GM12878 (cell line): ENCODE data around the gene UGGT2. TPM values are rescaled to one million over a fixed set of nuclear protein-coding genes. Genes with fewer than 3 reads are reported as not detected.

Source experiments
- ATAC-seq: fragments of 200-7000 bp; cut with Tn5 transposase; 3 replicates; pipeline ENCODE4 v1.9.1; 2020; ENCODE audit warnings: mild to moderate bottlenecking, moderate library complexity
- BruUV-seq: library from RNA; stranded (reverse); fragments of 400-500 nt; replicated peaks from 2 replicates; lab custom pipeline; 2021; lab: Mats Ljungman, UMichigan
- CTCF ChIA-PET: fragments of 300-600 bp; sonication (Branson Sonifier 250); formaldehyde crosslinking; extraction: SDS; loops from one replicate; lab custom pipeline; 2021; ENCODE audit warnings: inconsistent platforms; lab: Yijun Ruan, JAX
- POLR2A ChIA-PET: fragments of 350-600 bp; formaldehyde crosslinking; extraction: SDS; loops from one replicate; lab custom pipeline; 2021; ENCODE audit warnings: inconsistent platforms; lab: Charles Lee
- RAD21 ChIA-PET: fragments of 300-600 bp; sonication (Branson Sonifier 250); formaldehyde crosslinking; loops from one replicate; lab custom pipeline; 2023; ENCODE audit warnings: antibody characterized with exemption; ENCODE audit not compliant: unreplicated experiment; lab: Charles Lee
- SMC1A ChIA-PET: fragments of 300-600 bp; sonication (Branson Sonifier 250); formaldehyde crosslinking; loops from one replicate; lab custom pipeline; 2023; ENCODE audit not compliant: unreplicated experiment, uncharacterized antibody; lab: Charles Lee
- DNase-seq: peaks from one replicate; pipeline ENCODE4 v3.0.0-alpha.2; 2011; ENCODE audit warnings: low read depth, low spot score
- FAIRE-seq: peaks from 3 replicates; lab custom pipeline; 2011; peaks lifted over from hg19 to GRCh38; lab: Jason Lieb, UNC
- H2AFZ ChIP-seq: 2 replicates; pipeline ENCODE4 v1.6.0; 2011; ENCODE audit warnings: low read depth, low read length, control low read depth; ENCODE audit not compliant: control insufficient read depth
- H3K27ac ChIP-seq: 2 replicates; pipeline ENCODE4 v1.5.1; 2011; ENCODE audit warnings: control low read depth; ENCODE audit not compliant: control insufficient read depth, insufficient read depth
- H3K27me3 ChIP-seq, 2 experiments: replicated peaks in 1 of 2; 2 replicates each; pipeline versions ENCODE4 v1.6.0 to v1.6.1; 2011; ENCODE audit warnings: low read length in 1 of 2; ENCODE audit not compliant: control insufficient read depth in 2 of 2, insufficient read depth in 2 of 2
- H3K36me3 ChIP-seq, 2 experiments: 2 replicates each; pipeline ENCODE4 v1.5.1; 2011; ENCODE audit warnings: low read length in 1 of 2; ENCODE audit not compliant: control insufficient read depth in 2 of 2, insufficient read depth in 2 of 2
- H3K4me1 ChIP-seq: 2 replicates; pipeline ENCODE4 v1.6.1; 2011; ENCODE audit warnings: mild to moderate bottlenecking, low read length, moderate library complexity, mixed read lengths; ENCODE audit not compliant: control insufficient read depth, insufficient read depth
- H3K4me2 ChIP-seq: 2 replicates; pipeline ENCODE4 v1.6.0; 2011; ENCODE audit warnings: control low read depth; ENCODE audit not compliant: control insufficient read depth, insufficient read depth
- H3K4me3 ChIP-seq: fragments of 200-600 bp; sonication (generic); 2 replicates; pipeline ENCODE4 v1.5.1; 2016
- H3K79me2 ChIP-seq: 2 replicates; pipeline ENCODE4 v1.6.0; 2011; ENCODE audit warnings: low read length; ENCODE audit not compliant: control insufficient read depth, insufficient read depth
- H3K9ac ChIP-seq: 2 replicates; pipeline ENCODE4 v1.8.0; 2011; ENCODE audit warnings: low read length, control low read depth, mixed read lengths; ENCODE audit not compliant: control insufficient read depth, insufficient read depth
- H3K9me3 ChIP-seq: replicated peaks from 3 replicates; pipeline ENCODE4 v1.5.1; 2011; ENCODE audit warnings: mild to moderate bottlenecking, low read length; ENCODE audit not compliant: control insufficient read depth, insufficient read depth
- H4K20me1 ChIP-seq: 2 replicates; pipeline ENCODE4 v1.6.0; 2011; ENCODE audit not compliant: control insufficient read depth, insufficient read depth
- ATF3 ChIP-seq: IDR thresholded peaks from 2 replicates; pipeline ENCODE4 v1.6.1; 2011; ENCODE audit warnings: low read depth, mild to moderate bottlenecking, low read length, moderate library complexity, borderline replicate concordance; ENCODE audit errors: extremely low read depth
- BHLHE40 ChIP-seq, 2 experiments: fragments of 450-650 bp in 1 of 2; IDR thresholded peaks; 2 replicates each; pipeline ENCODE4 v1.6.1; 2011 to 2017; ENCODE audit warnings: low read depth in 2 of 2, borderline replicate concordance in 1 of 2, improper control_type of control experiment in 1 of 2, low read length in 1 of 2, mild to moderate bottlenecking in 1 of 2
- CUX1 ChIP-seq: IDR thresholded peaks from 2 replicates; pipeline ENCODE4 v1.6.1; 2012; ENCODE audit warnings: improper control_type of control experiment, low read depth, low read length; ENCODE audit not compliant: insufficient replicate concordance
- E2F8 ChIP-seq: fragments of 450-650 bp; IDR thresholded peaks from 2 replicates; pipeline ENCODE4 v1.6.1; 2018; ENCODE audit warnings: mild to moderate bottlenecking, low read depth, moderate library complexity; ENCODE audit not compliant: partially characterized antibody
- FOS ChIP-seq: IDR thresholded peaks from 3 replicates; pipeline ENCODE4 v1.6.1; 2011; ENCODE audit warnings: borderline replicate concordance; ENCODE audit not compliant: insufficient read length; ENCODE audit errors: extremely low read depth
- HSF1 ChIP-seq: fragments of 150-350 bp; IDR thresholded peaks from 2 replicates; pipeline ENCODE4 v1.6.1; 2014; ENCODE audit warnings: mild to moderate bottlenecking, low read depth, low read length
- NFYB ChIP-seq: IDR thresholded peaks from 2 replicates; pipeline ENCODE4 v1.6.1; 2011; ENCODE audit warnings: low read depth, mild to moderate bottlenecking, low read length, improper control_type of control experiment, moderate library complexity; ENCODE audit not compliant: insufficient read depth
- NR2C2 ChIP-seq: IDR thresholded peaks from 2 replicates; pipeline ENCODE4 v1.6.1; 2011; ENCODE audit warnings: borderline replicate concordance, low read depth; ENCODE audit not compliant: control insufficient read depth, insufficient read length
- NR2F1 ChIP-seq: fragments of 450-650 bp; conservative IDR thresholded peaks from 2 replicates; pipeline ENCODE4 v1.6.1; 2017; ENCODE audit warnings: mild to moderate bottlenecking
- RCOR1 ChIP-seq: conservative IDR thresholded peaks from 2 replicates; pipeline ENCODE4 v1.6.1; 2012; ENCODE audit warnings: low read depth, low read length, improper control_type of control experiment
- RFX5 ChIP-seq: IDR thresholded peaks from 2 replicates; pipeline ENCODE4 v1.6.1; 2011; ENCODE audit warnings: low read depth, low read length, improper control_type of control experiment
- TCF12 ChIP-seq: IDR thresholded peaks from 2 replicates; pipeline ENCODE4 v1.6.1; 2011; ENCODE audit warnings: low read depth, mild to moderate bottlenecking, low read length
- WGBS: methylation state at CpG from one replicate; pipeline ENCODE4 v1.1.6; 2016; ENCODE audit warnings: low lambda C conversion rate; ENCODE audit not compliant: insufficient replicate concordance, insufficient coverage; ENCODE audit errors: missing lambda C conversion rate; 5-methylcytosine and 5-hydroxymethylcytosine counted together
- in situ Hi-C: fragments of 300-500 bp; cut with MboI; formaldehyde crosslinking; loops from 9 replicates; pipeline ENCODE4 v1.14.3; 2018; ENCODE audit warnings: mixed read lengths
- intact Hi-C: fragments of 100-400 bp; cut with micrococcal nuclease; formaldehyde crosslinking; loops from one replicate; pipeline ENCODE4 v1.14.2; 2022; ENCODE audit not compliant: unreplicated experiment
- polyA plus RNA-seq, 11 experiments: library from polyadenylated mRNA; depleted of rRNA in 4 of 11; unstranded in 6 of 11; stranded (reverse) in 5 of 11; fragments of >200 nt; fragmentation: Nextera tagmentation in 4 of 11; fragmentation: Illumina TruSeq in 1 of 11; extraction: Ambion mirVana in 4 of 11; extraction: Trizol in 1 of 11; gene quantifications; 1 replicate in 1 of 11; 2 replicates in 10 of 11; pipeline versions ENCODE4 v1.2.1 to v1.2.3, GENCODE V29; 2011 to 2016; ENCODE audit warnings: inconsistent platforms in 2 of 11, missing spikeins in 2 of 11, low read depth in 1 of 11
- total RNA-seq, 4 experiments: library from RNA; depleted of rRNA in 3 of 4; stranded (reverse); fragments of >200 nt in 3 of 4; fragmentation: Illumina TruSeq in 1 of 4; extraction: Trizol in 1 of 4; gene quantifications; 2 replicates each; pipeline versions ENCODE4 v1.2.1 to v1.2.3, GENCODE V29; 2013 to 2021

UGGT2 gene
- total and polyA plus RNA-seq, 10 of the 15 experiments (the other 5 are each of a cell fraction or from before 2014, with no cell fraction given), result 4.9 to 29.0 (median 17.3) TPM

- CTCF ChIA-PET, result interaction anchor here (0.7 kb wide), 1 partner anchor 11 kb away, joined by 5 read pairs; no protein-coding TSS in a partner anchor
- no peak overlapping the region for H3K9ac ChIP-seq
- H3K4me1 ChIP-seq, result no peaks in the 10 kb centered on the region
- RAD21 ChIA-PET, result no interaction called here
- POLR2A ChIA-PET, result no interaction called here
- no peak overlapping the region for H3K27ac ChIP-seq
- ATAC-seq, result no peak
- H2AFZ ChIP-seq, result no peak overlapping the region
- peaks cover 2% of the 10 kb centered on the region for H3K9me3 ChIP-seq
- DNase-seq, result no peak
- no peaks in the 10 kb centered on the region; a peak in 1 of 4 replicates for H3K36me3 ChIP-seq
- no peak overlapping the region for H3K4me2 ChIP-seq
- peaks cover 8% of the 10 kb centered on the region for H3K79me2 ChIP-seq
- H3K4me3 ChIP-seq, result no peak overlapping the region
- 81% methylated on average over 4 of the region's 4 CpGs for WGBS
- no peak for FAIRE-seq
- no peaks in the 10 kb centered on the region for H3K27me3 ChIP-seq
- no TSS peak for BruUV-seq
- in situ Hi-C loops (no loop called here), intact Hi-C loops (no loop called here)
- H4K20me1 ChIP-seq, result no peaks in the 10 kb centered on the region
- SMC1A ChIA-PET, result interaction anchor here (0.9 to 1.5 kb wide), 2 partner anchors 11 to 19 kb away, joined by 3 to 5 read pairs; partner anchors contain the start of gene UGGT2
- TF ChIP-seq CUX1 (no peak), NR2C2 (no peak), TCF12 (no peak), RCOR1 (no peak), E2F8 (no peak), ATF3 (no peak), NR2F1 (no peak), BHLHE40 (IDR thresholded peaks at IDR 0.05; ENCODE audit: borderline replicate concordance in 1 of 2, low read depth in 2 of 2, low read length in 1 of 2) (no peak), RFX5 (no peak), NFYB (no peak), FOS (no peak), HSF1 (no peak)
Measured at GRCh38 chr13:96041326-96042110, 11.7 kb downstream of the UGGT2 start.
